ENCODE data around the gene PPP6R1.

Gene PPP6R1

DNA sequence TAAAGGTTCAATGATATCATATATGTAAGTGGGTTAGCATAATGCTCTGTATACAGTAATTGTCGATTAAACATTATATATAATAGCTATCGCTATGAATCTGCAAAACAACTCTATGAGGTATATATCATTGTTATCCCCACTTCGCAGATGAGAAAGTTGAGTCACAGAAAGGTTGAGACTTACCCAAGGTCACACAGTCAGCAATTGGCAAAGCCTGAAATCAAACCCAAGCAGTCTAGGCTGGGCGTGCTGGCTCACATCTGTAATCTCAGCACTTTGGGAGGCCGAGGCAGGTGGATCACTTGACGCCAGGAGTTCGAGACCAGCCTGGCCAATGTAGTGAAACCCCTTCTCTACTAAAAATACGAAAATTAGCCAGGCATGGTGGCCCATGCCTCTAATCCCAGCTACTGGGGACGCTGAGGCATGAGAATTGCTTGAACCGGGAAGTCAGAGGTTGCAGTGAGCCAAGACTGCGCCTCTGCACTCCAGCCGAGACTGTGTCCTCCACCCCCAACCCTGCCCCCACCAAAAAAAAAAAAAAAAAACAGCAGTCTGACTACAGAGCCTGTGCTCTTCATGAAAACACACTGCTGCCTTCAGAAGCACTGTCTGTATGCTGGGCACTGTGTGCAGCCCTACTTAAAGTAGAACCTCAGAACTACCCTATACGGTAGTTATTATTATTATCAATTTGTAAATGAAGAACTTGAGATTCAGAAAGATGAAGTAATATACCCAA is 19.7 kb upstream of the PPP6R1 start:
- Histone ChIP-seq H3K27ac (ENCODE audit: low read length) (no peak overlapping the region), H3K36me3 (ENCODE audit: control insufficient read depth, low read depth, low read length) (peaks cover 4% of the 10 kb centered on the region), H3K9ac (ENCODE audit: low read length) (no peak overlapping the region), H3K9me3 (ENCODE audit: control insufficient read depth, low read depth, low read length) (no peaks in the 10 kb centered on the region), H3K4me1 (ENCODE audit: control insufficient read depth, low read depth, low read length) (peaks cover 10% of the 10 kb centered on the region), H3K27me3 (ENCODE audit: control insufficient read depth, insufficient read depth, low read length) (no peaks in the 10 kb centered on the region), H3K4me3 (ENCODE audit: low read length) (peak overlapping the region; percentile 94)

DNA sequence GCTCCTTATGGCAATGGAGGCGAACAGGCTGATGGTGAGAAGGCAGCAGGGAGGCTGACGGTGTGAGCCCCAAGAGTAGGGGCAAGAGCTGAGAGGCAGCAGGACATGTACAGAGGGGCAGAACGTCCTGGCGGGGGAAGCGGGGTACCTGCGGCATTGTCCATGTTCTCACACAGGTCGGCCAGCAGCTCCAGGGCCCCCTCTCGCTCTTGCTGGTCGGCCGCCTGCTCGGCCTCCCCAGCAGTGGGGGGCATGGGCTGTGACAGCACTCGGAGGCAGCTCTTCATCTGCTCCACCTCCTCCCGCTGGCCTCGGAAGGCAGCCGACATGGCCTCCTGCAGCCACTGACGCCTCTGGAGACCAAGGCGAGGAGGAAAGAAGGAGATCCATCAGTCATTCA is 18.7 kb upstream of the PPP6R1 start:
- H3K4me3 ChIP-seq (ENCODE audit: low read length) = no peak overlapping the region
- no peak overlapping the region for H3K9ac ChIP-seq (ENCODE audit: low read length)
- H3K9me3 ChIP-seq (ENCODE audit: control insufficient read depth, low read depth, low read length) = no peaks in the 10 kb centered on the region
- peaks cover 10% of the 10 kb centered on the region for H3K4me1 ChIP-seq (ENCODE audit: control insufficient read depth, low read depth, low read length)
- no peaks in the 10 kb centered on the region for H3K27me3 ChIP-seq (ENCODE audit: control insufficient read depth, insufficient read depth, low read length)
- peaks cover 10% of the 10 kb centered on the region for H3K36me3 ChIP-seq (ENCODE audit: control insufficient read depth, low read depth, low read length)
- H3K27ac ChIP-seq (ENCODE audit: low read length) = no peak overlapping the region

DNA sequence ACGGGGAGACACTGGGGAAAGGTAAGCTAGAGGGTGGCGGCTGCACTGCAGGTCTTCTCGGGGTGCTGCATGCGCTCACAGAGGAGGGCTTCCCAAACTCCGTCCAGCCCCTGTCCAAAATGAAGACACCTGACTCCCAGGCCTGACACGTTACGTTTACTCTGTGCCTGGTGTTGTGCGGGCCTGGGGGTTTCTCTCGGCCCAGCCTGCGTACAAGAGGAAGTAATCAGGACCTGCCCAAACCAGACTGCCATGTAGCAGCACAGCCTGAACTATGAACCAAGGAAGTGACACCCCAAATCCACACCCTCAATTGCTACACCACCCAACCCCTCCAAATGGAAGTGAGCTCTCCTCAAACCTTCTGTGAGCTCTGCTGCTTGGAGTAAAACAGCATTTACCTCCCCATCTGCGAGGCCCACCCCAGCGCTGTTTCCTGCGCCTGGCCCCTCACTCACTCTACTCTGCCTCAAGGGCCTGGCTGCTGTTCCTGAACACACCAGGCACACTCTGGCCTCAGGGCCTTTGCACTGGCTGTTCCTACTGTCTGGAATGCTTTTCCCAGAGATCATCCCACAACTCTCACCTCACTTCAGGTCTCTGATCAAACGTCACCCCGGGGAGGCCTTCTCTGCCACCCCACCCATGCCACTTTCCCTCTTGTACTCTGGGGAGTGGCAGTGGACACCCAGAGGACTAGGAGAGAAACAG is 18.1 kb upstream of the PPP6R1 start:
- Histone ChIP-seq H3K9me3 (ENCODE audit: control insufficient read depth, low read depth, low read length) (no peaks in the 10 kb centered on the region), H3K36me3 (ENCODE audit: control insufficient read depth, low read depth, low read length) (peaks cover 10% of the 10 kb centered on the region), H3K4me1 (ENCODE audit: control insufficient read depth, low read depth, low read length) (peaks cover 10% of the 10 kb centered on the region), H3K9ac (ENCODE audit: low read length) (no peak overlapping the region), H3K4me3 (ENCODE audit: low read length) (no peak overlapping the region), H3K27me3 (ENCODE audit: control insufficient read depth, insufficient read depth, low read length) (no peaks in the 10 kb centered on the region), H3K27ac (ENCODE audit: low read length) (no peak overlapping the region)

DNA sequence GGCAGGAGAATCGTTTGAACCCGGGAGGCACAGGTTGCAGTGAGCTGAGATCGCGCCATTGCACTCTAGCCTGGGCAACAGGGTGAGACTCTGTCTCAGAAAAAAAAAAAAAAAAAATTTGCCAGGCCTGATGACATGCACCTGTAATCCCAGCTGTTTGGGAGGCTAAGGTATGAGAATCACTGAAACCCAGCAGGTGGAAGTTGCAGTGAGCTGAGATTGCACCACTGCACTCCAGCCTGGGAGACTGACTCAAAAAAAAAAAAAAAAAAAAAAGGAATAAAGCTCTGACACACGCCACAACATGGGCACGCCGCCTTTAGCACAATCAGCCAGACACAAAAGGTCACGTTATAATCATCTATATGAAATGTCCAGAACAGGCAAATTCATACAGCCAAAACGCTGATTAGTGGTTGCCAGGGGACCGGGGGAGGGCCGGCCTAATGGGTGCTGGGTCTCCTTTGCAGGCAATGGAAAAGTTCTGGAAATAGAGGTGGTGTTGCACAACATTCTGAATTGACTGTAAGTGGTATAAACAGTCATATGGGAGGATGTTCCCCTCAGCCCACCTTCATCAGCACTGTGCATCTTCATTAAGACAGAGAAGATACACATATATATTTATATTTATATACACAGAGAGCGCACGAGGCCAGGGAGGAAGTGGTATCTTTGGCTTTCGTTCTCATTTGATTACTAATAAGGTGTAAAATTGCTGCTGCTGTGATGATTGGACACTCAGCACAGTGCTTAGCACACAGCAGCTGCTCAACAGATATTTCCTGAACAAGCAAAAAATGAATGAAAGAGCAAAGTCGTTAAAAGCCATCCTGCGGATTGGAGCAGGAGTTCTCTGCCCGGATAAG is 17.3 kb upstream of the PPP6R1 start:
- H3K9ac ChIP-seq (ENCODE audit: low read length) = no peak overlapping the region
- H3K27ac ChIP-seq (ENCODE audit: low read length) = no peak overlapping the region
- H3K4me3 ChIP-seq (ENCODE audit: low read length) = no peak overlapping the region
- H3K36me3 ChIP-seq (ENCODE audit: control insufficient read depth, low read depth, low read length) = peaks cover 10% of the 10 kb centered on the region
- H3K9me3 ChIP-seq (ENCODE audit: control insufficient read depth, low read depth, low read length) = no peaks in the 10 kb centered on the region
- H3K4me1 ChIP-seq (ENCODE audit: control insufficient read depth, low read depth, low read length) = peaks cover 10% of the 10 kb centered on the region
- H3K27me3 ChIP-seq (ENCODE audit: control insufficient read depth, insufficient read depth, low read length) = no peaks in the 10 kb centered on the region

DNA sequence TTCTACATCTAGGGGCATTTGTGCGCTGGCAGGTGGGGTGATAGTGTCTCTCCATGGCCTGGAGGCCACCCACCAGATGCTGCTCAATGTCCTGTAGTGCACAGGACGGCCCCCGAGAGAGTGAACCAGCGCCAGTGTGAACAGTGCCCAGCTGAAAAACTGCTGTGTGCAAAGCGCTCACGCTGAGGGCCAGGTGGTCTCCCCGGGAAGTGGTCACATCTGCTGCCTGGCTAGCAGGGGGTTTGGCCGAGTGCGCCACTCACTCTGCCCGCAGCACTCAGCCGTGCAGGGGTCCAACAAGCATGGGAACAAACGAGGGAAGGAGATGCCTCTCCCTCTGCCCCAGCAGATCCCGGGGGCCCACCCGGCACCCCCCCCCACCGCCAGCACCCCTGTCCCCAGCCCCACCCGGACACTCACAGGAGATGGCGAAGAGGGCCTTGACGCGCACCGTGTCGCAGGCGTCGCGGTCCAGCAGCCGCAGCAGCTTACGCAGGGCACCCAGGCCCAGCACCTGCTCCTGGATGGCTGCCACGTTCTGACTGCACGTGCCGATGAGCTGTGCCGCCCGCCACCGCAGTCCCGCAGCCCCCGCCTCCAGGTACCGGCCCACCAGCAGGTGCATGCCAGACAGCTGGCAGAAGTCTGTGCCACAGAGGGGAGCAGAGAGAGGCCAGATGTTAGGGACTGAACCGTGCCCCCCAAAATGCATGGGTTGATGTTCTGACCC is 15.3 kb upstream of the PPP6R1 start:
- Histone ChIP-seq H3K4me3 (ENCODE audit: low read length) (no peak overlapping the region), H3K36me3 (ENCODE audit: control insufficient read depth, low read depth, low read length) (peaks cover 10% of the 10 kb centered on the region), H3K27me3 (ENCODE audit: control insufficient read depth, insufficient read depth, low read length) (no peaks in the 10 kb centered on the region), H3K9me3 (ENCODE audit: control insufficient read depth, low read depth, low read length) (no peaks in the 10 kb centered on the region), H3K9ac (ENCODE audit: low read length) (no peak overlapping the region), H3K27ac (ENCODE audit: low read length) (no peak overlapping the region), H3K4me1 (ENCODE audit: control insufficient read depth, low read depth, low read length) (peaks cover 3% of the 10 kb centered on the region)

DNA sequence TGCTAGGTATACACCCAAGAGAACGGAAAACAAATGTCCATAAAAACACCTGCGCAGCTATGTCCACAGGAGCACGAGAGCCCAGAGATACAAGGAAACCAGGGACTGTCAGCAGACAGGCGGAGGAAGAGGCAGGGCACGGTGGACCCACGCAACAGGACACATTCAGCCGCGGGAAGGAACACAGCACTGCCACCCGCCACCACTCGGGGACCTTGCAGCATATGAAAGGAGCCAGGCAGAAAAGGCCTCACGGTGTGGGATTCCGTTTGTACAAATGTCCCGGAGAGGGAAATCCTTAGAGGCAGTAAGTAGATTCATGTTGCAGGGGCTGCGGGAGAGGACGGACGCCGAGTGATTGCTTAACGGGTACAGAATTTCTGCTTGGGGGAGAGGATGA is 13.3 kb upstream of the PPP6R1 start:
- H3K9ac ChIP-seq (ENCODE audit: low read length) = no peak overlapping the region
- H3K4me3 ChIP-seq (ENCODE audit: low read length) = no peak overlapping the region
- no peaks in the 10 kb centered on the region for H3K27me3 ChIP-seq (ENCODE audit: control insufficient read depth, insufficient read depth, low read length)
- H3K4me1 ChIP-seq (ENCODE audit: control insufficient read depth, low read depth, low read length) = no peaks in the 10 kb centered on the region
- H3K9me3 ChIP-seq (ENCODE audit: control insufficient read depth, low read depth, low read length) = no peaks in the 10 kb centered on the region
- H3K36me3 ChIP-seq (ENCODE audit: control insufficient read depth, low read depth, low read length) = peaks cover 10% of the 10 kb centered on the region
- no peak overlapping the region for H3K27ac ChIP-seq (ENCODE audit: low read length)

DNA sequence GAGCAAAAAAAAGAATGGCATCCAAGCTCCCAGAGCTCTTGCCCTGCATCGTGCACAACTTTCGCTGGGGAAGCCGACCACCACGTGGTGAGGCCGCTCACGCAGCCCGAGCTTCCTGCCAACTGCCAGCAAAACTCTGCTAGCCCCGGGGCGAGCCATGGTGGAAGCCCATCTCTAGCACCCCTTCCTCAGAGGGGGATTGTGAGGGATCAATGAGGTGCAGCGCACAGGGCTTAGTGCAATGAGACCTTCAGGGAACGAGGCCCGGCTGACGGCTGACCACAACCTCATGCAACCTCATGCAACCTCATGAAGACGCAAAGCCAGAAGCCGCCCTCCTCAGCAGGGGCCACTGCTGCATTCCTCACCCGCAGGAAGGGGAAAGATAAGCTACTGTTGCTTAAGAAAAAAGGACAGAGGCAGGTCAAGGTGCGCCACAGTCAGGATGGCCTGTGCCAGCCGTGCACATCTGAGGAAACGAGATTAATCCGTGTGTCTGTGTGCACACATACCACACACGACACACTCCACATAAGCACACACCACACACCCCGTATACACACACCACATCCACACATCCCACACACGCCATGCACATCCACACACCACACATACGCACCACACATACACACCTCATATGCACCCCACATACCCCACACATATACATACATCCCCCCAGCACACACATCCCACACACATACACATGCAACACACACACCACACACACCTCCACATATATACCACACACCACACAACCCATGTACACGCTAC is 11.5 kb upstream of the PPP6R1 start:
- H3K36me3 ChIP-seq (ENCODE audit: control insufficient read depth, low read depth, low read length) = peaks cover 7% of the 10 kb centered on the region
- no peaks in the 10 kb centered on the region for H3K27me3 ChIP-seq (ENCODE audit: control insufficient read depth, insufficient read depth, low read length)
- H3K9ac ChIP-seq (ENCODE audit: low read length) = no peak overlapping the region
- no peak overlapping the region for H3K4me3 ChIP-seq (ENCODE audit: low read length)
- H3K4me1 ChIP-seq (ENCODE audit: control insufficient read depth, low read depth, low read length) = no peaks in the 10 kb centered on the region
- H3K27ac ChIP-seq (ENCODE audit: low read length) = no peak overlapping the region
- H3K9me3 ChIP-seq (ENCODE audit: control insufficient read depth, low read depth, low read length) = peaks cover 3% of the 10 kb centered on the region

DNA sequence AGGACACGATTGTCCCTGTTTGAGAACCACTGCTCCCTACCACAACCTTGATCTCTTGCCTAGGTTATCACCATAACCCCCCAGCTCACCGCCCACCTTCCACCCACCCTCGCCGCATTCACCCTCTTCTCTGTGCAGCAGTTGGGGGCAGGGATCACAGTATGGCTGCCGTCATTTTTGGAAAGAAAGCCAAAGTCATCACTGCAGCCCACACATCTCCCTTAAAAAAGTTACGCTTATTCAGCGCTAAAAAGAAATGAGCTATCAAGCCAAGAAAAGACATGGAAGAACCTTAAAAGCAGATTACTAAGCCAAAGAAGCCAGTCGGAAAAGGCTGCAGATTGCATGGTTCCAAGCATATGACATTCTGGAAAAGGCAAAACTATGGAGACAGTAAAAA is 10.5 kb upstream of the PPP6R1 start:
- H3K9me3 ChIP-seq (ENCODE audit: control insufficient read depth, low read depth, low read length) = peaks cover 3% of the 10 kb centered on the region
- H3K4me1 ChIP-seq (ENCODE audit: control insufficient read depth, low read depth, low read length) = no peaks in the 10 kb centered on the region
- no peaks in the 10 kb centered on the region for H3K27me3 ChIP-seq (ENCODE audit: control insufficient read depth, insufficient read depth, low read length)
- no peak overlapping the region for H3K4me3 ChIP-seq (ENCODE audit: low read length)
- no peak overlapping the region for H3K9ac ChIP-seq (ENCODE audit: low read length)
- peaks cover 7% of the 10 kb centered on the region for H3K36me3 ChIP-seq (ENCODE audit: control insufficient read depth, low read depth, low read length)
- no peak overlapping the region for H3K27ac ChIP-seq (ENCODE audit: low read length)

DNA sequence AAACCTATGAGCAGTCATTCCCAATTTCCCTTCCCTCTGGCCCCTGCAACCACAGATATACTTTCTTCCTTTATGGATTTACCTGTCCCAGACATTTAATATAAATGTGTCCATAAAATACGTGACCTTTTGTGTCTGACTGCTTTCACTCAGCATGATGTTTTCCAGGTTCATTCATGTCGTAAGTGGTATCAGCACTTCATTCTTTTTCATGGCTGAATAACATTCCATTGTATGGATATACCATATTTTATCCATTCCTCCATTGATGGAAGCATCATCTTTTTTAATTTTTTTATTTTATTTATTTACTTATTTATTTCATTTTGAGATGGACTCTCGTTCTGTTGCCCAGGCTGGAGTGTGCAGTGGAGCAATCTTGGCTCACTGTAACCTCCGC is 8.0 kb upstream of the PPP6R1 start:
- no peak overlapping the region for H3K9ac ChIP-seq (ENCODE audit: low read length)
- no peaks in the 10 kb centered on the region for H3K36me3 ChIP-seq (ENCODE audit: control insufficient read depth, low read depth, low read length)
- no peak overlapping the region for H3K27ac ChIP-seq (ENCODE audit: low read length)
- H3K27me3 ChIP-seq (ENCODE audit: control insufficient read depth, insufficient read depth, low read length) = no peaks in the 10 kb centered on the region
- no peak overlapping the region for H3K4me3 ChIP-seq (ENCODE audit: low read length)
- H3K4me1 ChIP-seq (ENCODE audit: control insufficient read depth, low read depth, low read length) = no peaks in the 10 kb centered on the region
- H3K9me3 ChIP-seq (ENCODE audit: control insufficient read depth, low read depth, low read length) = peaks cover 3% of the 10 kb centered on the region

DNA sequence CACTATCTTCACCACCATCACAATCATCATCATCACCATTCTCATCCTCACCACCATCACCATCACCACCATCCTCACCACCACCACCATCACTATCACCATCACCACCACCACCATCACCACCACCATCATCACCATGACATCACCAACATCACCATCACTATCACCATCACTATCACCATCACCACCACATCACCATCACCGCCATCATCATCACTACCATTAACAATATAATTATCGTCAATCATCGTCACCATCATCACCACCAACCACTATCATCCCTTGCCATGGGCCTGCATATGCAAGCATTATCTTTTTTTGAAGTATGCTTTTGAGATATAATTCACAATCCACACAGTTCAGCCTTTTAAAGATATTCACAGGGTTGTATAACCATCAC is 7.6 kb upstream of the PPP6R1 start:
- no peaks in the 10 kb centered on the region for H3K36me3 ChIP-seq (ENCODE audit: control insufficient read depth, low read depth, low read length)
- no peaks in the 10 kb centered on the region for H3K4me1 ChIP-seq (ENCODE audit: control insufficient read depth, low read depth, low read length)
- H3K27me3 ChIP-seq (ENCODE audit: control insufficient read depth, insufficient read depth, low read length) = no peaks in the 10 kb centered on the region

More for the DNA sequence above, 7.6 kb upstream of the PPP6R1 start:
- H3K9ac ChIP-seq (ENCODE audit: low read length) = no peak overlapping the region
- no peak overlapping the region for H3K4me3 ChIP-seq (ENCODE audit: low read length)
- no peak overlapping the region for H3K27ac ChIP-seq (ENCODE audit: low read length)
- H3K9me3 ChIP-seq (ENCODE audit: control insufficient read depth, low read depth, low read length) = peaks cover 3% of the 10 kb centered on the region

Measured in iPS-18a (cell line).